Loucy (cell line): Measurements from ENCODE around the gene FGFR1OP2.
A peak's percentile ranks its signal among the peaks of the same experiment; 100 is the strongest.

ENCODE experiments used
- H2AFZ ChIP-seq: fragments of 200-600 bp; sonication (generic); 2 replicates; pipeline ENCODE4 v1.6.0; 2016; ENCODE audit warnings: antibody characterized with exemption, mild to moderate bottlenecking, low read length, moderate library complexity
- H3F3A ChIP-seq: fragments of 200-600 bp; 2 replicates; pipeline ENCODE4 v1.6.0; 2016; ENCODE audit warnings: antibody characterized with exemption, low read depth, mild to moderate bottlenecking
- H3K27me3 ChIP-seq: fragments of 200-600 bp; sonication (generic); 2 replicates; pipeline ENCODE4 v1.6.1; 2014; ENCODE audit warnings: low read length, mild to moderate bottlenecking; ENCODE audit not compliant: insufficient read depth, poor library complexity, severe bottlenecking
- H3K36me3 ChIP-seq: fragments of 200-600 bp; sonication (generic); 2 replicates; pipeline ENCODE4 v1.6.1; 2016; ENCODE audit warnings: low read length; ENCODE audit not compliant: insufficient read depth
- H3K4me1 ChIP-seq: fragments of 200-600 bp; sonication (generic); 2 replicates; pipeline ENCODE4 v1.5.1; 2014; ENCODE audit warnings: low read length, mild to moderate bottlenecking; ENCODE audit not compliant: insufficient read depth, poor library complexity, severe bottlenecking
- H3K4me2 ChIP-seq: fragments of 200-600 bp; sonication (generic); 2 replicates; pipeline ENCODE4 v1.6.0; 2014; ENCODE audit warnings: antibody characterized with exemption, low read length, low read depth, mild to moderate bottlenecking; ENCODE audit not compliant: poor library complexity, severe bottlenecking
- H3K4me3 ChIP-seq: fragments of 200-600 bp; sonication (generic); 2 replicates; pipeline ENCODE4 v1.5.1; 2014; ENCODE audit warnings: low read length, mild to moderate bottlenecking, mixed read lengths; ENCODE audit not compliant: poor library complexity, severe bottlenecking
- H3K79me2 ChIP-seq: fragments of 200-600 bp; sonication (generic); 2 replicates; pipeline ENCODE4 v1.6.1; 2014; ENCODE audit warnings: low read length; ENCODE audit not compliant: insufficient read depth
- H3K9ac ChIP-seq: fragments of 200-600 bp; sonication (generic); 2 replicates; pipeline ENCODE4 v1.6.0; 2014; ENCODE audit warnings: mild to moderate bottlenecking, low read depth, low read length, moderate library complexity; ENCODE audit not compliant: poor library complexity, severe bottlenecking
- H3K9me2 ChIP-seq: fragments of 200-600 bp; sonication (generic); replicated peaks from 2 replicates; pipeline ENCODE4 v1.6.1; 2016; ENCODE audit warnings: low read depth, low read length, mixed read lengths
- H3K9me3 ChIP-seq: fragments of 200-600 bp; sonication (generic); 2 replicates; pipeline ENCODE4 v1.6.1; 2014; ENCODE audit warnings: mild to moderate bottlenecking, antibody characterized with exemption, low read length, low read depth; ENCODE audit not compliant: insufficient read depth
- H4K20me1 ChIP-seq: fragments of 200-600 bp; sonication (generic); 2 replicates; pipeline ENCODE4 v1.6.0; 2014; ENCODE audit warnings: antibody characterized with exemption, low read length, mild to moderate bottlenecking; ENCODE audit not compliant: insufficient read depth, poor library complexity, severe bottlenecking
- CTCF ChIP-seq: fragments of 200-600 bp; sonication (generic); conservative IDR thresholded peaks from 2 replicates; pipeline ENCODE4 v1.5.1; 2014; ENCODE audit warnings: mild to moderate bottlenecking, antibody characterized with exemption, low read length
- EZH2phosphoT487 ChIP-seq: fragments of 200-600 bp; IDR thresholded peaks from 2 replicates; pipeline ENCODE4 v1.6.1; 2018; ENCODE audit warnings: antibody characterized with exemption, mild to moderate bottlenecking, moderate library complexity, borderline replicate concordance

Gene FGFR1OP2

GRCh38 chr12:26994109-26994508, 55.8 kb downstream of the FGFR1OP2 start:
- Histone ChIP-seq H3K9me3 (no peaks in the 10 kb centered on the region), H3K4me1 (peaks cover 14% of the 10 kb centered on the region), H4K20me1 (peaks cover 7% of the 10 kb centered on the region), H3K4me2 (no peak overlapping the region), H2AFZ (no peak overlapping the region), H3K79me2 (peaks cover 25% of the 10 kb centered on the region), H3K27me3 (no peaks in the 10 kb centered on the region), H3K4me3 (no peak overlapping the region), H3F3A (no peaks in the 10 kb centered on the region), H3K9ac (no peak overlapping the region), H3K36me3 (peaks cover 86% of the 10 kb centered on the region), H3K9me2 (no peaks in the 10 kb centered on the region)
- TF ChIP-seq EZH2phosphoT487: no peak
- TF ChIP-seq CTCF: no peak

GRCh38 chr12:26995706-26996105, 57.4 kb downstream of the FGFR1OP2 start:
- H4K20me1 ChIP-seq: no peaks in the 10 kb centered on the region
- no peak overlapping the region for H2AFZ ChIP-seq
- peaks cover 79% of the 10 kb centered on the region for H3K36me3 ChIP-seq
- H3K4me1 ChIP-seq: peaks cover 23% of the 10 kb centered on the region
- H3K4me2 ChIP-seq: no peak overlapping the region
- no peak overlapping the region for H3K4me3 ChIP-seq
- H3K9me3 ChIP-seq: no peaks in the 10 kb centered on the region
- H3K9ac ChIP-seq: no peak overlapping the region
- H3K27me3 ChIP-seq: no peaks in the 10 kb centered on the region
- no peaks in the 10 kb centered on the region for H3K9me2 ChIP-seq
- 0 out of 2 replicates have a peak, but pooled peaks cover 2% of the 10 kb centered on the region for H3F3A ChIP-seq
- peaks cover 36% of the 10 kb centered on the region for H3K79me2 ChIP-seq
- TF ChIP-seq CTCF (no peak), EZH2phosphoT487 (no peak)

GRCh38 chr12:26997003-26997402, 58.7 kb downstream of the FGFR1OP2 start:
- H2AFZ ChIP-seq: no peak overlapping the region
- peak overlapping the region; percentile 32 for H3K4me2 ChIP-seq
- no peaks in the 10 kb centered on the region for H4K20me1 ChIP-seq
- H3F3A ChIP-seq: peaks cover 9% of the 10 kb centered on the region; the same call in 1 of the 2 replicates
- H3K4me3 ChIP-seq: no peak overlapping the region
- H3K9ac ChIP-seq: peak overlapping the region; percentile 16
- TF ChIP-seq CTCF (no peak), EZH2phosphoT487 (no peak)
- H3K4me1 ChIP-seq: peaks cover 36% of the 10 kb centered on the region
- peaks cover 68% of the 10 kb centered on the region for H3K36me3 ChIP-seq
- H3K9me3 ChIP-seq: no peaks in the 10 kb centered on the region
- no peaks in the 10 kb centered on the region for H3K9me2 ChIP-seq
- H3K79me2 ChIP-seq: peaks cover 39% of the 10 kb centered on the region
- H3K27me3 ChIP-seq: no peaks in the 10 kb centered on the region
